Measurements from ENCODE around the gene ENDOV.

ENDOV gene

DNA sequence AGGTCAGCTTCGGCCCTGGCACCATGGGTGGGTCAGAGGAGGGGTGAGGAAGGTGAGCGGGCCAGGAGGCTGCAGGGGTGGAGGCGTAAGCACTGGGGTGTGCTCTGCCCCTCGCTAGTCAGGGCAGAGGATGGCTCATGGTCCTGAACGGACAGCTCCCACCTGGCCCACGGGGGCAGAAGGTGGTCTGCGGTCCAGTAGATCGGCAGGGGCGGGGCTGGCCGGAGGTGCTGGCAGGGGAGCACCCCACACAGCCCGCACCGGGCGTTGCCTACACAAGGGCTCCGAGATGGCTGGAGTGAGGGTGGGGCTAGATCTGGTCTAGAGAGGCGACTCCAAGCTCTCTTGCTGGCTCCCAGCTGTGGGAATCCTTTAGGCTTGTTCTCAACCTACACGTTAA, 53.3 kb downstream of the ENDOV start:
- no peak for DNase-seq (ENCODE audit: low read depth)

- DNase-seq (ENCODE audit: low read depth): no peak
Measured at GRCh38 chr17:80468781-80469493, 54.0 kb downstream of the ENDOV start.

- no peak for DNase-seq (ENCODE audit: low read depth)
Measured at GRCh38 chr17:80469667-80470066, 54.7 kb downstream of the ENDOV start.

DNA sequence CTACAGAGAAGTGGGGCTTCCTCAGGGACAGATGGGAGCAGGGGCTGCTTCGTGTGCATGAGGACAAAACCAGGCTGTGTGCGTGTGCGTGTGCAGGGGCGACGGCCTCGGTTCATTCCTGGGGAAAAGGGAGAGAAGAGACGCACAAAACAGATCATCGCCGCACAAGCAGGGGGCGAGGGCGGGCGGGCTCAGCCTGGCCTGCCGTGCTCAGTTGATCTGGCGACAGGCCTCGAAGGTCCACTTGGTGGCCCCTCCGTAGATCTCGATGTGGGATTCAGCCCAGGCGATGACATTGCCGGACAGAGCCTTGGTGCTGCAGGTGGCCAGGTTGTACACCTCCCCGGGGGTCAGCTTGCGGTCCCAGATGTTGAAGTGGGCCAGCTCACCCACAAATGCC, 55.6 kb downstream of the ENDOV start:
- no peak for DNase-seq (ENCODE audit: low read depth)

- DNase-seq (ENCODE audit: low read depth): no peak
Measured at GRCh38 chr17:80471922-80472321, 57.0 kb downstream of the ENDOV start.

DNA sequence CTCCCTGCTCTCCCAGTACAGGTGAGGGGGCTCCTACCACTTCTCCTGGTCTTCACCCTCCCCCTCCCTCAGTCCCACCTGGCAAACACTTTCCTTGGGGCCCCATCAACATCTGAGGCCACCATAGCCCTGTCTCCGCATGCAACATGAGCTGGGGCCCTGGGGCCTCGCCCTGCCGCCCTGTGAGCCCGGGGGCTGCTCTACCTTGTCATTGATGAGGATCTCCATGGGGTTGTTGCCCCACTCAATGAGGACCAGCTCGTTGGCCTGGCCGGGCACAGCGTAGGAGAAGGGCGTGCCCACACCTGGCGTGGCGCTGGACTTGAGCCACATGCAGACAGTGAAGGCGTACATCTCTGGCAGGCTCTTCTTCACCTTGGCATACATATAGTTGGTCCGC, 58.0 kb downstream of the ENDOV start:
- no peak for DNase-seq (ENCODE audit: low read depth)

DNA sequence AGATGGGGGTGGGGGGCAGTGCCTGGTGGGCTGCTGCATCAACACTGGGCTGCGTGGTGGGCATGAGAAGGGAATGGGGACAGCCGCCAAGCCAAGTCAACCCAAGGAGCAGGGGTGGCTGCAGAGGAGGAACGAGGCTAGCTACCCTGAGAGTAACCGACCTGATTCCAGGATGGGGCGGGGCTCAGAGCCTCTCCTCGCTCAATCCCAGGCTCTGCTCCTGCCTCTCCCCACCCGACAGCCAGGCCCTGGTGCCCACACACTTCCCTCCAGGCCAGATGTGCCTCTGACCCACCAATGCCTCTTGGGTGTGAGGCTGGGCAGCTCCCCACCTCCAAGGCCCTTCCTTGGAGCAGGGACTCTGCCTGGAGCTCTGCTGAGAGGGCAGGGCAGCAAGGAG, 58.7 kb downstream of the ENDOV start:
- no peak for DNase-seq (ENCODE audit: low read depth)

GRCh38 chr17:80474231-80474960, 59.4 kb downstream of the ENDOV start:
- no peak for DNase-seq (ENCODE audit: low read depth)

GRCh38 chr17:80474961-80475909, 60.3 kb downstream of the ENDOV start:
- no peak for DNase-seq (ENCODE audit: low read depth)

- DNase-seq (ENCODE audit: low read depth): no peak
Measured at GRCh38 chr17:80475910-80476876, 61.2 kb downstream of the ENDOV start, which contains the start of gene NPTX1. Gene NPTX1, minus strand, starts transcription at chr17:80476607. Its CDS starts 161 bp downstream, at chr17:80476446.

GRCh38 chr17:80476877-80477646, 62.1 kb downstream of the ENDOV start:
- DNase-seq (ENCODE audit: low read depth): no peak

DNA sequence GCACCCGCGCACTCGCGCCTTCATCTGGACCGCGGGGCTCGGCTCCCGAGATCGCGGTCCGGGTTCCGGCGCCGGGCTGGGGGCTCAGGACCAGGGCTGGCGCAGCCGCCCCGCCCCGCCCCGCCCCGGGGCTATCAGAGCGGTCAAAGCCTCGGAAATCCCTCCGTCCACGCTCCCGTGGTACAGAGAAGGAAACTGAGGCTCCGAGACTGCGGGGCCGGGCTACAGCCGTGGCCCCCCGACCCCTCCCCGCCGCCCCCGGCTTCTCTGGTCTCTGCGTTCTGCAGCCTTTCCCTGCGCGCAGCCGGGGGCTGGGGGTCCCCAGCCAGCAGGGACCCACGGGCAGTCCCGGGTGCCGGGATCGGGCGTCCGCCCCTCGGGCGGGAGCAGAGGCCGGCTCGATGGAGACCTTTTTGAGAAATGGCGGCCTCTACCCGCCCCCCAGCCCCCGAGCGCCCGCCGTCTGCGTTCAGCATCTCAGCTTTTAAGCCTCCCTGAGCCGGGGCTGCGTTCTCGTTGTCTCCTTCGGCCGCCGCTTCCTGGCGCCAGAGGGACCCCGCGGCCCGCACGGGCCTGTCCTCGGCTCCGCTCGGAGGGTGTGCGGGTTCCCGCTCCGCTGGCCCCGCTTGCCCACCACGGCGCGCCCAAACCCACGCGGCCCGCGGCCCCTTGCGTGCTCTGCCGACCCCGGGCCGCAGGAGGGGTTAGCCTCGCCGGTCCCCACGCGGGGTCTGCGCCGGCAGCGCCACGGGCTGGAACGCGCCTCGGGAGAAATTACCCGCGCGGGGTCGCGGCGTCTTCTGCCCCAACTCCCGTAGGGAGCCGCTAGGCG, 62.9 kb downstream of the ENDOV start:
- DNase-seq (ENCODE audit: low read depth): no peak

DNA sequence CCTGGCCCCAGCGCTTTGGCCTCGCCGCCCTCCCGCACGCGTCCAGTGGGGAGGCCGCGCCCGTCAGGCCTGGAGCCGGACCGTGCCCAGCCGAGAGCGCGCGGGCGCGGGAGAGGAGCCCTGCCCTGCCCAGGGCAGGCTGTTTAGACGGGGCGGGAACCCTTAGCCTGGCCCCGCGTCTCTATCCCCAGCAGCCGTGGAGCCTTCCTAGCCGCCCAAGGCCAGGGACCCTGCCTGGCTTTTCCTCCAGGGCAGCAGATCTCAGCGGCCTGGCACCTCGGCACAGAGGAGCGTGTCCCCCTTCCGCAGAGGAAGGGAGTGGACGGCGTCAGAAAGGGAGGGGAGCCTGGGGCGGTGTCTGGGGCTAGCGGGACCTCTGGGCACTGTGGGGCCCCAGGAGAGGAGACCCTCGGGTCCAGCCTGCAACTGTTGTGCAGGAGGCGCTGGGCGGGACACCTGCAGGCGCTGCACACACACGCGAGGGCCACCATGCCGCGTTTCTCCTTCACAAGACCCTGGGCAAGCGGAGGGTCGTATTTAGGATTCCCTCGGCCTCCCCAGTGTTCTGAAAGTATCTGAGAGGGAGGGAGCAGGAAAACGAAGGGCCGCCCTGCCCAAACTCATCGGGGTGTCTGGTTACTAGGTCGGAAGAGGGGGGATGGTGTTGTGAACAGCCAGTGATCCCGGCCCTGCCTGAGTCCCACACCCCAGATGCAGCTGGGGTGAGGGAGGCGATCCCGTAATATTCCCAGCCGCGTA, 63.7 kb downstream of the ENDOV start:
- no peak for DNase-seq (ENCODE audit: low read depth)

DNA sequence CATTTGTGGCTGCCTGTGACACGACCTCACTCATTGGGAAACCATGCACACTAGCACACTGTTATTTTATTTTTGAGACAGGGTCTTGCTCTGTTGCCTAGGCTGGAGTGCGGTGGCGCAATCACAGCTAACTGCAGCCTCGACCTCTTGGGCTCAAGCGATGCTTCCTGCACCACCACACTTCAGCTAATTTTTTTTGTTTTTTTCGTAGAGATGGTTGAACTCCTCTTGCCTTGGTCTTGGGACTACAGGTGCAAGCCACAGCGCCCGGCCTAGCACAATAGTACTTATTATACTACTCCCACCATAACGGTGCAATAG, 64.2 kb downstream of the ENDOV start:
- DNase-seq (ENCODE audit: low read depth): no peak

GRCh38 chr17:80480248-80480647, 65.3 kb downstream of the ENDOV start:
- DNase-seq (ENCODE audit: low read depth): no peak

- DNase-seq (ENCODE audit: low read depth): no peak
Measured at GRCh38 chr17:80481284-80482057, 66.5 kb downstream of the ENDOV start.

GRCh38 chr17:80482058-80482318, 67.0 kb downstream of the ENDOV start:
- DNase-seq (ENCODE audit: low read depth): no peak

DNA sequence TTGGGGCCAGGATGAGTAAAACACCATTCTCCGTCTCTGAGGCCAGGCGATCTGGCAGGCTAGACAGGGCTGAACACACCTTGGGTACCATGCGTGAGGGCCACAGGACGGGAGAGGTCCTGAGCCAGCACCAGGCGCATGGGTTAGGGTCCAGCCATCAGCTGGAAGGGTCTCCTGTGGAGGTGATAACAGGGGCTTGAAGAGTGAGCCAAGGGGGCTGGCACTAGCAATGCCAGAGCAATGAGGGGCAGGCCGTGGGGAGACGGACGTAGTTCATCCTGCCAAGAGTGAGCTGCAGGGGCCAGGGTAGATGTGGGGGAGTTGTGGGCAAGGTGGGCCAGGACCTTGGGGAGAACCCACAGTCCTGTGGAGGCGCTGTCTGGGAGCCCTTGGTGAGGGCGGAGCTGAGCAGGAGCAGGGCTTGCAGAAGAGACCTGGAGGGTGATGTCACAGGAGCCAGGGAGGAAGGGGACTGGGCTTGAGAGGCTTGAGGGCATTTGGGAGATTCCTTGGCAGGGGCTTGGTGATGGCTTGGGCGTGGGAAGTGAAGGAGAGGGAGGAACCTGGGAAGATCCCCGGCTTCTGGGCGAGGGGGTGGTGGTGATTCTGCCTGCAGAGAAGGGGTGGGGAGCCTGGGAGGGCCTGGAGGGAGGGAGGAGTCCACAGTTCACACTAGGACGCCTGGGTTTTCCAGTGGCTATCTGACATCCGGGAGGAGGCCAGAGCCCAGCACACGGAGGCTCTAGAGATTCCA, 67.8 kb downstream of the ENDOV start:
- no peak for DNase-seq (ENCODE audit: low read depth)

All from activated gamma-delta T cell treated with anti-CD3 and anti-CD28 coated beads, Interleukin-2, amount 50 U/mL, for 16 hours (primary cell).